Raji (cell line): Measurements from ENCODE around the gene CNR1.

Source experiments
- POLR2A ChIP-seq: IDR thresholded peaks from 2 replicates; pipeline ENCODE4 v1.6.1; 2011; ENCODE audit warnings: low read depth, low read length, control low read depth; ENCODE audit not compliant: insufficient read depth

The CNR1 gene

DNA sequence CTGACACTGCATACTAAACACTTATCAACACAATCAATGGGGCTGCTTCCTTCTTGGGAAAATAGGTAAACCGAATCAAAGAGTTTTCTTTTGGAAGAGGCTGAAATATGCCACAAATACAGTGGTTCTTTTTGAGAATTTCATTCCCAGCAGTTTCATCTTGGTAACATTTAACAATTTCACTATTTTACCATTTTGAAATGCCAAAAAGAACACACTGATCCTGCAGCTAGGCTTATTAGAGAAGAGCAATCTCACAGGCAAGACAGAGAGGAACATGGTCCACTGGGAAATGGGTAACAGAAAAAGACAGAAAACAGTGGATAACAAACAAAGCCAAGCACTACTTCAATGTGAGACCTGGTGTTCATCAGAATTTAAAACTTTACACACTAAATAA lies 2.5 kb downstream of the CNR1 start:
- no peak for TF ChIP-seq POLR2A

GRCh38 chr6:88161940-88162339 lies 4.2 kb downstream of the CNR1 start:
- TF ChIP-seq POLR2A = no peak

DNA sequence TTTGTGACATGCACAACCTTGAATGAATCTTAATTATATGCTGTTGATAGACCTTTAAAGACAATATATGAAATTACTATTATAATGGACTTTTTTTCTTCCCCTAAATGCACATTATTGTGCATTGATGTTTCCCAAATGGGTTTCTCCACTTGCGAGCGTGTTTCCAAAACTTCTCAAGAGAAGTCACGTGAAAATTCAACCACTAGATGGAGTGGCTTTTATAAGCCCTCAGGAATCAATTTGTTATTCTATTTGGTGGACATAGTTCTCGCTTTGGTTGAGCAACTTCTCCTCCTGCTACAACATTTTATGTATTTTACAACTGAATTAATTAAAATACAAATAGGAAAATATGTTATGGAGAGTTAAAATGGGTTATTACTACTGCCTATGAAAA lies 9.0 kb downstream of the CNR1 start:
- no peak for TF ChIP-seq POLR2A

GRCh38 chr6:88145298-88145963 lies 20.7 kb downstream of the CNR1 start:
- TF ChIP-seq POLR2A = no peak

DNA sequence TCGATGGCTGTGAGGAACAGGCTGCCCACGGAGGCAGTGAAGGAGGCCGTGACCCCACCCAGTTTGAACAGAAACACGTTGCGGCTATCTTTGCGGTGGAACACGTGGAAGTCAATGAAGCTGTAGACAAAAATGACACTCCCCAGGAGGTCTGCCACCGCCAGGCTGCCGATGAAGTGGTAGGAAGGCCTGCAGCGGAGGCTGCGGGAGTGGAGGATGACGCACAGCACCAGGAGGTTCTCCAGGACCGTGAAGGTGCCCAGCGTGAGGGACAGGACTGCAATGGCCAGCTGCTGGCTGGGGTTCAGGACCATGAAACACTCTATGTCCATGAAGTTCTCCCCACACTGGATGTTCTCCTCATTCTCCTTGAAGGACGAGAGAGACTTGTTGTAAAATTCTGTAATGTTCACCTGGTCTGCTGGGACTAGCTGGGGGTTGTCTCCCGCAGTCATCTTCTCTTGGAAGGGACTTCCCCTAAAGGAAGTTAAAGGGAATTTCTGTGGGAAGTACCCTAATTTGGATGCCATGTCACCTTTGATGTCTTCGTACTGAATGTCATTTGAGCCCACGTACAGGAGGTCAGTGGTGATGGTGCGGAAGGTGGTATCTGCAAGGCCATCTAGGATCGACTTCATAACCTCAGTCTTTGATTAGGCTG lies 21.4 kb downstream of the CNR1 start:
- TF ChIP-seq POLR2A = no peak

DNA sequence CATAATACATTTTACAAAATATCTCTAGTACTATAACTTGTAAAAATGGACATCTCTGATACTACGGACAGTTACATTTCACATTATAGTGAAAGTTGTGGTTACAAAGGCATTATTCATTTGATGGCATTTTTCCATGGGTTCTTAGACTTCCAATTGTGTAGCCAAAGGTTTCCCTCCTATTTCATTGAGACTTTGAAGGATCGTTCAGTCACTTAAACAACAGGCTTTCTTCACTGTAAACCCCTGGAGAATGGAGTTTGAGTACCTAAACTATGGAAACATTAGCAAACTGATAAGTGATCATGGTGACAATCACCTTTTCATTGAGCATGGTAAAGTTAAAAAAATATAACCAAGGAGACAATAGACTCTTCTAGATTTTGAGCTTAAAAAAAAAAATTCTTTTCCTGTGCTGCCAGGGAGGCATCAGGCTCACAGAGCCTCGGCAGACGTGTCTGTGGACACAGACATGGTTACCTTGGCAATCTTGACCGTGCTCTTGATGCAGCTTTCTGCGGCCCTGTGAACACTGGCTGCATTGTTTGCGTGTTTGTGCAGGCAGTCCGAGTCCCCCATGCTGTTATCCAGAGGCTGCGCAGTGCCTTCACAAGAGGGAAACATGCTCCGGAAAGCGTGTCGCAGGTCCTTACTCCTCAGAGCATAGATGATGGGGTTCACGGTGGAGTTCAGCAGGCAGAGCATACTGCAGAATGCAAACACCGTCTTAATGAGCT lies 22.6 kb downstream of the CNR1 start:
- TF ChIP-seq POLR2A = no peak

GRCh38 chr6:88142297-88142668 lies 23.9 kb downstream of the CNR1 start:
- TF ChIP-seq POLR2A = no peak

DNA sequence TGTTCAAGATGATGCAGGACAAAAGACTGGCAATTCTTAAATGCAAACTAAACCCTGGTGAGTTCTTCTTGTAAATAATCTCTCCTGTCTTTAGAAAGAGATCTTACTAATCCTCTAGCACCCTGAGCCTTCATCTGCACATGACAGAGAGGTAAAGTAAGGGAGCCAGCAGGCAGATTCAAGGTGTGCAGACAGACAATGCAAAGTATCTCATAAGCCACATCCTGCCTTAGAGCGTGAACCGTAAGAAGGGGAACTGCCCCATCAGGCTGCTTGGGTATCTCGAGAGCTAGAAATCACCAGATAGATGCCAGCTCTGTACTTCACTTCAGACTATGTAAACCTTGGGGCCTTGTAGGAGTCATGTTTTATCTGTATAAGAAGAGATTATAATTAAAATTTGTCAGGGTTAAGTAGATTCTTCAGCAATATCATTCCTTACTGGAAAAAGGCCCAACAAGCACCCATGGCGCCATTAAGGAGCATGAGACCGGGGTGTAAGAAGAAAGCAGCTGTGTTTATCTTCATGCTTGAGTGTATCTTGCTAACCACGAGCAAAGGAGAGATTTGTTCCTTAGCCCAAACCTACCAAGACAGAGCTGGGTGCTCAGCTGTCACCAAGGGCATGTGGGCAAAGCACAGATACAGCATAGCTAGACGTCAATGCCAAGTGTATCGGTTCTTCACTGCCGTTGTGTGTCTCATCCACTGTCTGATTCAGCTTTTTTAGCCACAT lies 24.4 kb downstream of the CNR1 start:
- TF ChIP-seq POLR2A = peak; percentile 29; the same call in 1 of the 2 replicates

DNA sequence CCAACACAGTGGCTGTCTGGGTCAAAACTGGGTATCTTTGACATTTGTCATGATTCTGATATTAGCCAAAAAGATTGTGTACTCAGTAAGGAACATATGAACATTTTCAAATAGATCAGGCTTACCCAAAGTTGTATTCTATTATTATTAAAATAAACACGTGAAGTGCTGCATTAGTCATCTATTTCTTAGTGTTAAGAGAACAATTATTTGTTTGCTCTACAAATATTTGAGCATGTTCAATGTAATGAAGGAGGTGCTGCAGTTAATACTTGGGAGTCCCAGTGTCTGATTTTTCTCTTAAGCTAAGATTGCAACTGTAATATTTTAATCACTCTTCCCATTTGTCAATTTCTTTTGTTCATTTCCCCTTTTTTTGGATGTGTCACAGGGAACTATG lies 28.2 kb downstream of the CNR1 start:
- no peak for TF ChIP-seq POLR2A

- no peak for TF ChIP-seq POLR2A
Observed at GRCh38 chr6:88135578-88136114, 30.5 kb downstream of the CNR1 start.

DNA sequence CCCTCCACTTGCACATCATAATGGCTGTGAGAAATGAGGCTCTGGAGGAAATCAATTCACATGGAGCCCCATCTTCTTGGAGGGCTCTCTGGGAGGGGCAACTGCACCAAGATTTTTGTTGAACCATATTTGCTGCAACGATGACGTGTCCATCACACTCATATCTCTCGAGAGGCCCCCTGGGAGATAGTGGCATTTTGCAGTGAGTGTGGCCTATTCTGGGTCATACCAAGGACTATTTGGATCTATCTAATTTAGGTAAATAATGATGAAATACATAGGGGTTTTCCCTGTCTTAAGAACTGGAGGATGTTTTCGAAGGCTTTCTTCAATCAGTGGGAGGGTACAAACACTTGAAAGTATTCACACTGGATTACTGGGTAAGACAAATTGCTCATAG lies 31.6 kb downstream of the CNR1 start:
- no peak for TF ChIP-seq POLR2A

GRCh38 chr6:88133718-88134117 lies 32.4 kb downstream of the CNR1 start:
- no peak for TF ChIP-seq POLR2A

DNA sequence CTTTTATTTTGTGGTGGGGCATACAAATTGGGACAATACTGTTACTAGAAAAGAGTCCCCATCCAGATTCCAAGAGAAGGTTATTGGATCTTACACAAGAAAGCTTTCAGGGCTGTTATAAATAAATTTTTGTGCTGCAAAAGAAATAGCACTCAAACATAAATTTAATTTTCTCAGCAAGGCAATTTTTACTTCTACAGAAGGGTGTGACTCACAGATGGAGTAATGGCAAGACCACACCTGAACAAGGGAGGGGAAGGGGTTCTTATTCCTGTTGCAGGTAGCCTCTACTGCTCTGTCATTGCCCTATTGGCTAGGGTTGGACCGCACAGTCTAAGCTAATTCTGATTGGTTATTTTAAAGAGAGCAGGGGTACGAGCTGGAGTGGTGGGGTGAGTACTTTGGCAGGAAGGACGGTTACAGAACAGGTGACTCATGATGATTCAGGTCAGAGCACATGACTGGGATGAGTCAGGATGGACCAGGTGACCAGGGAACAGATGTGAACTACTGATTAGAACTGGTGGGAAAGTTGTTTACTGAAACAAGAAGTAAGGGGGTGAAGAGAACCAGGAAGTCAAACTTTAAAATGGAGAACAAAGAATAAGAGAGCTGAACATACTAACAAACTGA lies 41.1 kb downstream of the CNR1 start:
- no peak for TF ChIP-seq POLR2A

- no peak for TF ChIP-seq POLR2A
Observed at GRCh38 chr6:88120635-88121034, 45.5 kb downstream of the CNR1 start.

DNA sequence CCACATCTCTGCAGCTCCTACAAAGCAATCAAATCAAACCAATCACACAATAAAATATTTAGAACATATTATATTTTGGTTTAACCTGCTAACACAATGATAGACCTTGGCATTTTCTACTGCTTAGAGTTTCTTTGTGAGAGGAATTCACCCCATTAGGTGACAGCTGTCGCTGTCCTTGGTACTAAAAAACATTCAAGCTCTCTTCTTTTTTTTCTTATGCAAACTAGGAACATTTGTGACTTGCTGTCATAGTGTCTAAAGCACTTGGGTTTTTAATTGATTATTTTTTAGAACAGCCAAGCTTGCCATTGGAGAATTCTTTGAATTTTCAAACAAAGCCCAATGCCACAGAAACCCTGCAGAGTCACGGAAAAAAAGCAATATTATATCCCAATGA lies 46.4 kb downstream of the CNR1 start:
- no peak for TF ChIP-seq POLR2A
